HG02571 (cell line): ENCODE results near the gene PKN2.
A peak's percentile ranks its signal among the peaks of the same experiment; 100 is the strongest.
"Not testable (repeated sequence)": the region's sequence is repeated elsewhere in the genome, so short reads cannot be mapped to it uniquely, and the experiment has no call there.

Source experiments
- ATAC-seq: cut with Tn5 transposase; IDR thresholded peaks from one replicate; pipeline ENCODE4 v1.9.1; 2021; ENCODE audit warnings: mild to moderate bottlenecking, moderate library complexity; ENCODE audit not compliant: unreplicated experiment

The PKN2 gene

DNA sequence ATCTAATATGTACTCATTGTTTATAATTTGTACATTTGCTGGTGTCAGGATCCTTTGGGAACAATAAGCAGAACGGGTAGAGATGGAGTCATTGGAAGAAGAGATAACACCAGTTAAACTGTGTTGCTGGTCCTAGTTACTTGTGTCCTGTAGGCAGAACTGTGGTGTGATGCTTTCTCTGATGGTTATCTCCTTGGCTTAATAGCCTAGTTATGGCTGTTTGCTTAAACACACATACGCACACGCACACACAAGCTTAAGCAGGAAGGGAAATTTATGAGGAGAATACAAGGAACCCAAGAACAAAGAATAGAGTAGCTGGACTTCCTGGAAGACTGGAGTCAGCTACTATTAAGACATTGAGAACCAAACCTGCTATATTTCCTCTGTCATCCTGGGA is 5.7 kb upstream of the PKN2 start:
- ATAC-seq, result no peak

GRCh38 chr1:88680471-88680870 is 3.6 kb upstream of the PKN2 start:
- no peak for ATAC-seq

DNA sequence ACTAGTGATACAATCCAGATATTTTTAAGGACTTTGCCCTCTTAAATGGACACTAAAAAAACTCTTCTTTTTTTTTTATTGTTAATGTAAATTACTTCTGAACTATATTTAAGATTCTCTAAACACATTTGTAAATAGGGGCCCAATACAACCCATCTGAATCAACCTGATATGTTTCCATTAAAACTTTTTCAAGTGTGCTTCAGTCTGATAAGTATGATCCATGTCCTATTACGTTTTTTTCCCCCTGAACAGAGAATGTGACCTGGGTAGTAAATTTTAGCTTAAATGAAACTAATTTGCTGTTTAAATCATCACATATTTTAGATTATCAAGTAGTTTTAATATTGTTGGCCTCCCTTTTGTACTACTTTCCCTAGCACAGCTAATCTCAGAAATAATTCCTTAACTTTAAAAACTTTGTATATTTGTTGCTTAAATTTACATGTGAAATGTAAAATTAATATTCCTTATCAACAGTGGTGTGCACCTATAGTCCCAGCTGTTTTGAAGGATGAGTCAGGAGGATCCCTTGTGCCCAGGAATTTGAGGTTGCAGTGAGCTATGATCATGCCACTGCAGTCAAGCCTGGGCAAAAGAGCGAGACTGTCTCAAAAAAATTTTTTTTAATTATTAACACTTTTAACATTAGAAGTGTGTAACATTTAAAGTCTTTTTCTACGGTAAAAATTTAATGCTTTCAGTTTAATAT is 3.0 kb upstream of the PKN2 start:
- no peak for ATAC-seq

- ATAC-seq, result peak; percentile 37
Observed at GRCh38 chr1:88684482-88685258, 597 bp downstream of the PKN2 start.

GRCh38 chr1:88685259-88685620 is 1.2 kb downstream of the PKN2 start:
- no peak for ATAC-seq

DNA sequence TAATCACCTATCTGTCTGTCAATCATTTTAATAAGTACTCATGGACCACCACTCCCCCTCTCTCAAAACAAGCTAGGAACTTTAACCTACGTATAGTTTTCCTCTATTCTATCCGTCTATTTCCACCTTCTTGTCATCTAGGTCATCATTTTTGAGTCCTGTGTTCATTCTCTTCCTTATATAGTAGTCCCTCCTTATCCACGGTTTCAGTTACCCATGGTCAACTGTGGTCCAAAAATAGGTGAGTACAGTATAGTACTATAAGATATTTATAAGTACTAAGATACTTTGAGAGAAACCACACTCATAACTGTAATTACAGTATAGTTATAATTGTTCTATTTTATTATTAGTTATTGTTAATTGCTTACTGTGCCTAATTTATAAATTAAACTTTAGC is 7.5 kb downstream of the PKN2 start:
- ATAC-seq, result no peak

GRCh38 chr1:88695781-88696180 is 11.7 kb downstream of the PKN2 start:
- ATAC-seq, result no peak

GRCh38 chr1:88697503-88697902 is 13.4 kb downstream of the PKN2 start:
- no peak for ATAC-seq

DNA sequence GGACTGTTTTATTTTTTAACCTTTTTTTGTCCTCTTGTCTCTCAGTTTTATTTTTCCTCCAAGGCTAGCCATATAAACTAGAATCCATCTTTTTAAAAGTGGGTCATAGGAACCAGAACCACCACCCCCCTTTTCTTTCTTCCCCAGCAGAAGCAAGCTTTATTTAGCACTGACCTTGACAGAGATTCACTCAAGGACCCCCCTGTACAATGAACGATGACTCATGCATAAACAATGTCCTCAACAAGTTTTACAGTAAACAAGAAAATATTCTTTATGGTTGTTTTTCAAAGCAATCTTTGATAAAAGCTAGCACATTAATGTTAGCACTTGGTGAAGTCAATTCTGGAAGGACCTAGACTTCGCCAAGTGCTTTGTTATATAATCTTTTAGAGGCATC is 14.1 kb downstream of the PKN2 start:
- no peak for ATAC-seq

GRCh38 chr1:88698764-88699163 is 14.7 kb downstream of the PKN2 start:
- ATAC-seq, result no peak

DNA sequence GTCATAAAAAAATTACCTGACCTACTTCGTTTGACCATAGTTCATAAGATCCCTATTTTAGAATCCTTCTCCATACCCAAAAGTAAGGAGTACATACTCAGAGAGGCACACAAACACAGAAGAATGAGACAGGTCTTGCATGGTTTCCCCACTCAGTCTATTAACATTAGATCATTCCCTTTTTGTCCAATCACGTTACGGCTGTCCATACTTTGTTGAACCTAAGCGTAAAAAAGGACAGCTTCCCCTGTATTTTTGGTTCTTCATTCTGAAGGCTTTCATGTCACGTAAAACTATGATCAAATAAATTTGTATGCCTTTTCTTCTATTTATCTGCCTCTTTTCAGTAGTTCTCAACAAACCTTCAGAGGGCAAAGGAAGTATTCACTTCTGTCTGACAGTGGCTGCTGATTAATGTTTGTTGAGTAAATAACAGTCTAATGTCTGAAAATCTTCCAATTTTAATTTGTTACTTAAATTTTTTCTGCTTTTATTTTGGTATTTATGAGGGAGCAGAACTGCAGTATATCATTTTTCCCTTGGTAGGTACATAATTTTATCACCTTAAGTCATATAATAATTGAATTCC is 16.4 kb downstream of the PKN2 start:
- ATAC-seq, result no peak

- peak; percentile 79 for ATAC-seq
Observed at GRCh38 chr1:88701275-88701674, 17.2 kb downstream of the PKN2 start.

DNA sequence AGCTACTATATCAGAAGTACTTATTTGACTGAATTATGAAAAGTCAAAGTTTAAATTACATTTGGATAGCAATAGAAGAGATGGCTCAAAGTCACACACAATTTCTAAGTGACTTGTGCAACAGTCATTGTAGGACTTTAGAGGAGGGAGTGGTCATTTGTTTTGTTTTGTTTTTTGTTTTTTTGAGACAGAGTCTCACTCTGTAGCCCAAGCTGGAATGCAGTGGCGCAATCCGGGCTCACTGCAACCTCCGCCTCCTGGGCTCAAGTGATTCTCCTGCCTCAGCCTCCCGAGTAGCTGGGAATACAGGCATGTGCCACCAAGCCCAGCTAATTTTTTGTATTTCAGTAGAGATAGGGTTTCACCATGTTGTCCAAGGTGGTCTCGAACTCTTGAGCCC is 17.7 kb downstream of the PKN2 start:
- ATAC-seq, result not testable (repeated sequence)

- no peak for ATAC-seq
Observed at GRCh38 chr1:88708011-88708410, 23.9 kb downstream of the PKN2 start.

DNA sequence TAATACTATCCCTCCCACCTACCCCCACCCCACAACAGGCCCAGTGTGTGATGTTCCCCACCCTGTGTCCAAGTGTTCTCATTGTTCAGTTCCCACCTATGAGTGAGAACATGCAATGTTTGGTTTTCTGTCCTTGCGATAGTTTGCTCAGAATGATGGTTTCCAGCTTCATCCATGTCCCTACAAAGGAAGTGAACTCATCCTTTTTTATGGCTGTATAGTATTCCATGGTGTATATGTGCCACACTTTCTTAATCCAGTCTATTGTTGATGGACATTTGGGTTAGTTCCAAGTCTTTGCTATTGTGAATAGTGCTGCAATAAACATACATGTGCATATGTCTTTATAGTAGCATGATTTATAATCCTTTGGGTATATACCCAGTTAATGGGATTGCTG is 28.8 kb downstream of the PKN2 start:
- ATAC-seq, result not testable (repeated sequence)

DNA sequence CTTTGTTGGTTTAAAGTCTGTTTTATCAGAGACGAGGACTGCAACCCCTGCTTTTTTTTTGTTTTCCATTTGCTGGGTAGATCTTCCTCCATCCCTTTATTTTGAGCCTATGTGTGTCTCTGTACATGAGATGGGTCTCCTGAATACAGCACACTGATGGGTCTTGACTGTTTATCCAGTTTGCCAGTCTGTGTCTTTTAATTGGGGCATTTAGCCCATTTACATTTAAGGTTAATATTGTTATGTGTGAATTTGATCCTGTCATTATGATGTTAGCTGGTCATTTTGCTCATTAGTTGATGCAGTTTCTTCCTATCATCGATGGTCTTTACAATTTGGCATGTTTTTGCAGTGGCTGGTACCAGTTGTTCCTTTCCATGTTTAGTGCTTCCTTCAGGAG is 32.5 kb downstream of the PKN2 start:
- not testable (repeated sequence) for ATAC-seq

- ATAC-seq, result no peak
Observed at GRCh38 chr1:88722492-88722891, 38.4 kb downstream of the PKN2 start.

GRCh38 chr1:88726697-88727096 is 42.6 kb downstream of the PKN2 start:
- ATAC-seq, result no peak

- ATAC-seq, result no peak
Observed at GRCh38 chr1:88727205-88727604, 43.1 kb downstream of the PKN2 start.

- no peak for ATAC-seq
Observed at GRCh38 chr1:88729297-88729696, 45.2 kb downstream of the PKN2 start.

GRCh38 chr1:88730132-88730675 is 46.1 kb downstream of the PKN2 start:
- ATAC-seq, result no peak

GRCh38 chr1:88730995-88731394 is 46.9 kb downstream of the PKN2 start:
- no peak for ATAC-seq
